ENCODE measurements around the gene GOLGA8G.
"Not testable (repeated sequence)": the region's sequence is repeated elsewhere in the genome, so short reads cannot be mapped to it uniquely, and the experiment has no call there.

The GOLGA8G gene

GRCh38 chr15:28532954-28533353 lies at the start of gene GOLGA8G:
Gene GOLGA8G (minus strand): TSS chr15:28532971. CDS start chr15:28532909, 62 bp downstream.
- H3K36me3 ChIP-seq (ENCODE audit: control insufficient read depth, insufficient read depth, low read length); H3K27me3 ChIP-seq (ENCODE audit: control insufficient read depth, insufficient read depth, low read length); H3K4me1 ChIP-seq (ENCODE audit: control insufficient read depth, insufficient read depth, low read length); H3K27ac ChIP-seq (ENCODE audit: low read depth, low read length); H3K9ac ChIP-seq (ENCODE audit: low read length); H3K4me3 ChIP-seq (ENCODE audit: low read depth, low read length); H3K9me3 ChIP-seq (ENCODE audit: control insufficient read depth, insufficient read depth, low read depth, low read length): not testable (repeated sequence)

- H3K4me1 ChIP-seq (ENCODE audit: control insufficient read depth, insufficient read depth, low read length); H3K9me3 ChIP-seq (ENCODE audit: control insufficient read depth, insufficient read depth, low read depth, low read length); H3K9ac ChIP-seq (ENCODE audit: low read length); H3K36me3 ChIP-seq (ENCODE audit: control insufficient read depth, insufficient read depth, low read length); H3K4me3 ChIP-seq (ENCODE audit: low read depth, low read length); H3K27me3 ChIP-seq (ENCODE audit: control insufficient read depth, insufficient read depth, low read length); H3K27ac ChIP-seq (ENCODE audit: low read depth, low read length): not testable (repeated sequence)
These were observed 40.6 kb upstream of the GOLGA8G start for GRCh38 chr15:28573351-28573750.

- H3K4me1 ChIP-seq (ENCODE audit: control insufficient read depth, insufficient read depth, low read length); H3K4me3 ChIP-seq (ENCODE audit: low read depth, low read length); H3K36me3 ChIP-seq (ENCODE audit: control insufficient read depth, insufficient read depth, low read length); H3K9me3 ChIP-seq (ENCODE audit: control insufficient read depth, insufficient read depth, low read depth, low read length); H3K9ac ChIP-seq (ENCODE audit: low read length); H3K27ac ChIP-seq (ENCODE audit: low read depth, low read length); H3K27me3 ChIP-seq (ENCODE audit: control insufficient read depth, insufficient read depth, low read length): not testable (repeated sequence)
These were observed 20.5 kb upstream of the GOLGA8G start, which contains the start of gene GOLGA6L25 for GRCh38 chr15:28553268-28553667. Gene GOLGA6L25 (plus strand): TSS chr15:28553568. CDS start chr15:28553629, 61 bp downstream.

GRCh38 chr15:28515208-28515607 lies 17.6 kb downstream of the GOLGA8G start:
- H3K9ac ChIP-seq (ENCODE audit: low read length); H3K4me1 ChIP-seq (ENCODE audit: control insufficient read depth, insufficient read depth, low read length); H3K4me3 ChIP-seq (ENCODE audit: low read depth, low read length); H3K27ac ChIP-seq (ENCODE audit: low read depth, low read length); H3K36me3 ChIP-seq (ENCODE audit: control insufficient read depth, insufficient read depth, low read length); H3K9me3 ChIP-seq (ENCODE audit: control insufficient read depth, insufficient read depth, low read depth, low read length); H3K27me3 ChIP-seq (ENCODE audit: control insufficient read depth, insufficient read depth, low read length): not testable (repeated sequence)

GRCh38 chr15:28514128-28514527 lies 18.6 kb downstream of the GOLGA8G start:
- not testable (repeated sequence) for H3K9ac ChIP-seq (ENCODE audit: low read length); H3K4me3 ChIP-seq (ENCODE audit: low read depth, low read length); H3K4me1 ChIP-seq (ENCODE audit: control insufficient read depth, insufficient read depth, low read length); H3K27ac ChIP-seq (ENCODE audit: low read depth, low read length); H3K36me3 ChIP-seq (ENCODE audit: control insufficient read depth, insufficient read depth, low read length); H3K27me3 ChIP-seq (ENCODE audit: control insufficient read depth, insufficient read depth, low read length); H3K9me3 ChIP-seq (ENCODE audit: control insufficient read depth, insufficient read depth, low read depth, low read length)

GRCh38 chr15:28508217-28508889 lies 24.4 kb downstream of the GOLGA8G start:
- not testable (repeated sequence) for H3K27me3 ChIP-seq (ENCODE audit: control insufficient read depth, insufficient read depth, low read length); H3K9ac ChIP-seq (ENCODE audit: low read length); H3K9me3 ChIP-seq (ENCODE audit: control insufficient read depth, insufficient read depth, low read depth, low read length); H3K4me1 ChIP-seq (ENCODE audit: control insufficient read depth, insufficient read depth, low read length); H3K4me3 ChIP-seq (ENCODE audit: low read depth, low read length); H3K27ac ChIP-seq (ENCODE audit: low read depth, low read length); H3K36me3 ChIP-seq (ENCODE audit: control insufficient read depth, insufficient read depth, low read length)

- H3K27me3 ChIP-seq (ENCODE audit: control insufficient read depth, insufficient read depth, low read length); H3K27ac ChIP-seq (ENCODE audit: low read depth, low read length); H3K36me3 ChIP-seq (ENCODE audit: control insufficient read depth, insufficient read depth, low read length); H3K9ac ChIP-seq (ENCODE audit: low read length); H3K4me3 ChIP-seq (ENCODE audit: low read depth, low read length); H3K9me3 ChIP-seq (ENCODE audit: control insufficient read depth, insufficient read depth, low read depth, low read length); H3K4me1 ChIP-seq (ENCODE audit: control insufficient read depth, insufficient read depth, low read length): not testable (repeated sequence)
These were observed 51.4 kb downstream of the GOLGA8G start for GRCh38 chr15:28481340-28481739.

Data from HUES6 (cell line).